Astrocyte of the spinal cord (primary cell): ENCODE results near the gene C1orf159.
A peak's percentile ranks its signal among the peaks of the same experiment; 100 is the strongest.

Source experiments
- DNase-seq: peaks from one replicate; pipeline ENCODE4 v3.0.0; 2011; ENCODE audit warnings: low read depth, low spot score
- H3K4me3 ChIP-seq: 2 replicates; pipeline ENCODE4 v1.5.1; 2011; ENCODE audit warnings: low read depth, mild to moderate bottlenecking, low read length, moderate library complexity
- CTCF ChIP-seq: IDR thresholded peaks from 2 replicates; pipeline ENCODE4 v1.5.1; 2012; ENCODE audit warnings: low read depth, mild to moderate bottlenecking, low read length, inconsistent platforms
- in situ Hi-C: cut with HindIII; loops from 2 replicates; pipeline ENCODE4 v1.10.0; 2017; ENCODE audit warnings: low sequenced_read_pairs

Gene C1orf159

GRCh38 chr1:1072849-1073742, 42.8 kb downstream of the C1orf159 start:
- in situ Hi-C loops: no loop called here
- no peak for TF ChIP-seq CTCF

GRCh38 chr1:1072299-1072848, 43.5 kb downstream of the C1orf159 start:
- TF ChIP-seq CTCF: no peak
- DNase-seq: no peak
- H3K4me3 ChIP-seq: no peak overlapping the region
- in situ Hi-C loops: no loop called here

More at GRCh38 chr1:1072849-1073742, 42.8 kb downstream of the C1orf159 start:
- no peak overlapping the region for H3K4me3 ChIP-seq
- DNase-seq: no peak

GRCh38 chr1:1071486-1072298, 44.2 kb downstream of the C1orf159 start:
- no peak for DNase-seq
- in situ Hi-C loops: no loop called here
- no peak overlapping the region for H3K4me3 ChIP-seq
- no peak for TF ChIP-seq CTCF

GRCh38 chr1:1069711-1070676, 45.9 kb downstream of the C1orf159 start:
- DNase-seq: no peak
- no peak for TF ChIP-seq CTCF
- in situ Hi-C loops: no loop called here
- no peak overlapping the region for H3K4me3 ChIP-seq

- in situ Hi-C loops: no loop called here
- peak overlapping the region; percentile 61 for H3K4me3 ChIP-seq
- TF ChIP-seq CTCF: no peak
- peak; percentile 29 for DNase-seq
Observed at GRCh38 chr1:1069056-1069710, 46.7 kb downstream of the C1orf159 start.
